GM04503 (cell line): ENCODE results near the gene CDK14.
A peak's percentile ranks its signal among the peaks of the same experiment; 100 is the strongest.

Experiments used
- DNase-seq: peaks from one replicate; pipeline ENCODE4 v3.0.0-alpha.2; 2012; ENCODE audit warnings: low read depth

Gene CDK14

GRCh38 chr7:90595801-90596670 lies at the start of gene CDK14:
TSS of gene CDK14 (plus strand) at chr7:90596321. CDS start at chr7:90596628, 307 bp downstream.
- DNase-seq, result no peak

- no peak for DNase-seq
Measured at GRCh38 chr7:90551036-90551435, 45.1 kb upstream of the CDK14 start.

DNA sequence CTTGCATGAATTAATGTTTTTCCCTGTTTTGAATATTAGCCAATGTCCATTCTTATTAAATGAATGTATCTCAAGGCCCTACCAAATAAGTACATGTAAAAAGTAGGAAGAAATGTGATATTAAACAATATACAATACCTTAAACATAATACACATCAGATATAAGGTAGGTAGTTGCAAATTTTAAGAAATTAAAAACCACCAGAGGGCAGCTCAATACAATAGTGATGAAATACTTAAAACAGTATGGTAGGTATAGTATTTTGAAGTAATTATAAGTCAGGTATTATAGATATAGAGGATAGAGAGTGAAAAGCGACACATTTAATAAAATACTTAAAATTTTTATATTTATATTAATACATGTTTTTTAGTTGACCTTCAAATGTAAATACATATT lies 43.6 kb upstream of the CDK14 start:
- no peak for DNase-seq

DNA sequence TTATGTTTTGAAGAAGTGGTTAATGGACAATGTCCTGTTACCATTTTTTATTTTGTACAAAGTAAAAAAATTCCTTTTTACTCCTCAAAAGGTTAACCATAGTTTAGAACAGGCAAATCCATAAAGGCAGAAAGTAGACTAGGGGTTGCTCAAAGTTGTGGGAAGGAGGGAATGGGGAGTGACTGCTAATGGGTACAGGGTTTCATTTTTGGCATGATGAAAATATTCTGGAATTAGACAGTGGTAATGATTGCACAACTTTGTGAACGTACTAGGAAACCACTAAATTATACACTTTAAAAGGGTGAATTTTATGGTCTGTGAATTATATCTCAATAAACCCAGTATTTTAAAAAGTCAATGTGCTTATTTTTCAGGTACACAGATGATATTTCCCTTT lies 35.4 kb upstream of the CDK14 start:
- peak; percentile 52 for DNase-seq

- DNase-seq, result peak; percentile 45
Measured at GRCh38 chr7:90563286-90563685, 32.8 kb upstream of the CDK14 start.

GRCh38 chr7:90564455-90564854 lies 31.7 kb upstream of the CDK14 start:
- DNase-seq, result no peak

GRCh38 chr7:90568213-90568612 lies 27.9 kb upstream of the CDK14 start:
- DNase-seq, result no peak

DNA sequence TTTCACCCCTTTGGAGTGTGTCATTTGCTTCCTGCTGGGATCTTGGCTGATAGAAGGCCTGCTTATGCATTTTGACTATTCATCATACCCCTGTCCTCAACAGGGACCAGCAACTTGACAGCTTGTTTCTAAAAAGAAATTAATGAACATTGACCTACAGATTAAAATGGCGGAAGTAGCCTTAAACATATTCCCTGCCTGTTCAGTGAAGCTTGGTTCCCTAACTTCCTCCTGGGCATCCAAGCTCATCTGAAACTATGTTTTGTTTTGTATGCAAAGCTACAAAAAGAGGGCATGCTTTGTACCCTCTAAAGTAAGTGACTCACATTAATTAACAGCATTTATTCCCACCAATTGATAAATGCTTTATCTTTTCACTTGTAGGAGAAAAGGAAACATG lies 26.8 kb upstream of the CDK14 start:
- no peak for DNase-seq

GRCh38 chr7:90570373-90570959 lies 25.7 kb upstream of the CDK14 start:
- DNase-seq, result no peak

DNA sequence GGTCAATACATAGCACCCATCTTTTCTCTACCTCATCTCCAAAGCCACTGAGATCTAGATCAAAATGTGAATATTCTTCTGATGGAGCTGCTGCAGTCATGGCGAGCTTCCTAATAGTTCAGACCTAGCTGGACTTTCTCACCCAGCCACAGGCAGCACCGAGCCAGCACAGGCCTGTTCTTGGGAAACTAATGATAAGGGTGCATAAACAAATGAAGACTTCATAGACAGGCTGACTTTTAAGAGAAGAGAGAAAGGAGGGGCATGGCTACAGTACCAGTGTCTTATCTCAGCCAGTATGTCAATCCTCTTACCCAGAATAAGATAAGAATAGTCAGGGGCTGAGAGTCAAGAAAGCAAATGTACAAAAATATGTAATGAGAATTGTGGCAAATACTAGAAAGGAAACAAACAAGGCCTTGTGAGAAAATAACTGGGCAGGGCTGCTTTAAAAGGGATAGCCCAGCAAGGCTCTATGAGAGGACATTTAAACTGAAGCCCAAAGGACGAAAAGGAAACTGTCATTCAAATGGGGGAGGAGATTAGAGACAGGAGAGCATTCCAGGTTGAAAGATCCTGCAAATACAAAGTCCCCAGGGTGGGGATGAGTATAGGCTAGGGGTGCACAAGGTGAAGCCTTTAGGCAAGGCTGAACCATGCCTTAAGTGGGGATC lies 21.8 kb upstream of the CDK14 start:
- DNase-seq, result no peak

DNA sequence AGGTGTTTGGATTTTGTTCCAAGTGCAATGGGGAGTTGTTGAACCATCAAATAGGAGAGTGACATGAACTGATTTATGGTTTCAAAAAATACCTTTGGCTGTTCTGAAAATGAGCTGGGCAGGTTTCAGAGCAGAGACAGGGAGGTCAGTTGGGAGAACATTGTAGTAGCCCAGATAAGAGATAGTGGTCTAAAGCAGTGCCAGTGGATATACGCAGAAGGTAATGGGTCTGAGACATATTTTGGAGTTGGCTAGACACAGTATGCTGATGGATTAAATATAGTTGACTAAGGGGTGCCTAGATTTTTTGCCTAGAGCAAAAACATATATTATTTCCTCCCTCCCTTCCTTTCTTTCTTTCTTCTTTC lies 21.3 kb upstream of the CDK14 start:
- no peak for DNase-seq

DNA sequence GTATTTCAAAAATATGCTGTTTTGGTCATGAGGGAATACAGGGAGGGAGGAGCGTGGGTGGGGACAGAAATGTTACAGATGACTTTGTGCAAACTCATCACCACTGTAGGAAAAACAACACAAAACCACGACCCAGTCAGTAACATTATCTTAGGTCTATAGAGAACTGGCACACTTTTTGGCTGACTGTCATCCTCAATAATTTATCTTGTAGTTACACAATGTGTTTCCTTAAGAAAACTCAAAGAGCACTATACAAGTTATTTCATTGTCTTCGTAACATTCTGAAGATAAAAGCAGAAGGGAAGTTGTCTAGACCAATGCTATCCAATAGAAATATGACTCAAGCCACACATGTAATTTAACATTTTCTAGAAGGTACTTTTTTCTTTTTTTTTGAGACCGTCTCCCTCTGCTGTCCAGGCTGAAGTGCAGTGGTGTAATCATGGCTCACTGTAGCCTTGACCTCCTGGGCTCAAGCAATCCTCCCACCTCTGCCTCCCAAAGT lies 16.9 kb upstream of the CDK14 start:
- peak; percentile 79 for DNase-seq

GRCh38 chr7:90580051-90580450 lies 16.1 kb upstream of the CDK14 start:
- DNase-seq, result no peak

GRCh38 chr7:90582164-90582563 lies 14.0 kb upstream of the CDK14 start:
- no peak for DNase-seq

DNA sequence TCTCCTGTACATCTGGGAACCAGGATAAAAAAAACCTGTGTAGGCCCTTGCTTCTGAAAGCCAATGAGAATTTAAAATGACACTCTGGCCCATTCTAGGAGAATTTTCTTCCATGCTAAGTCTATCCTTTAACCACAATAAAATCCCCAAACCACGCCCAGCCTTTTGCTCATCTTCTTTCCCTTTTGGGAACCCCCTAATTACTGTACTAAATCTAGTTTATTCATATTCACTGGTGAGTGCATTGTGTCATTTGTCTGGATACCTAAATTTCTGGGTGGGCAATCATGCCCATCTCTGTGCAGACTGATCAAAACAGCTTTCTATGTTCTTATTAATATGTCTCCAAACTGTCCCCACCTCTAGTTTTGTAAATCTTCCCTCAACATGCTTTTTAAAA lies 11.7 kb upstream of the CDK14 start:
- DNase-seq, result no peak

GRCh38 chr7:90586091-90586490 lies 10.0 kb upstream of the CDK14 start:
- DNase-seq, result no peak

GRCh38 chr7:90587766-90588165 lies 8.4 kb upstream of the CDK14 start:
- no peak for DNase-seq

DNA sequence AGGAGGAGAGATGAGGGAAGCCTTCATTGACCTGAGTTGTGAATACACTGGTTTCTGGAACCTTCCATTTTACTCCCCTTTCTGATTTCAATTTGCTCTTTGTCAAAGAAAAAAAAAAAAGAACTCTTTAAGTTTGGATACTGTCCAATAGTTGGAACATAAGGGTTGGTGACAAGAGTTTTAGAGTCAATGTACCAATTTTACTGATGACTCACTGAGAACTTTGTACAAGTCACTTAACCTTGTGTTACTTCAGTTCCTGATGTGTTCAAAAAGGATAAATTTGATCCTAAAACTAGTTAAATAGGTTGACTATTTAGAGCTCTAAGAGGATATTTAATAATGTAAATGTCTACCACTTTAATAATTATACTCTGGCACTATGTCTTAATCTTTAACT lies 4.1 kb upstream of the CDK14 start:
- no peak for DNase-seq

DNA sequence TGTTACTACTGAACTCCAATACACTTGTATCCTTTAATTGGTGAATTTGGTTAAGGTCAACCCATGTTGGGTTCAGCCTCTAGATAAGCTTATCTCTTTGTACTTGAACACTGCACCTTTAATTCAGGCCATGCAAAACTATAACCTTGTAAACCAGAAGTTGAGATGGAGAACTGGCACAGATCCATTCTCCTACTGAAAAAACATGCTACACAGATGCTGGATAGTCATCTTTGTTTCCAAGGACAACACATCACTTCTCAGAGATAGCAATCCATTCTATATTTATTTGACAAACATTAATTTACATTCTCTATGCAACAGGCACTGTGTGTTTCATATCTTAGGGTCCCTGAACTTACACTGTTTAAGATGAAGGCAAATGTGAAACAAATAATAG lies 2.9 kb upstream of the CDK14 start:
- no peak for DNase-seq

DNA sequence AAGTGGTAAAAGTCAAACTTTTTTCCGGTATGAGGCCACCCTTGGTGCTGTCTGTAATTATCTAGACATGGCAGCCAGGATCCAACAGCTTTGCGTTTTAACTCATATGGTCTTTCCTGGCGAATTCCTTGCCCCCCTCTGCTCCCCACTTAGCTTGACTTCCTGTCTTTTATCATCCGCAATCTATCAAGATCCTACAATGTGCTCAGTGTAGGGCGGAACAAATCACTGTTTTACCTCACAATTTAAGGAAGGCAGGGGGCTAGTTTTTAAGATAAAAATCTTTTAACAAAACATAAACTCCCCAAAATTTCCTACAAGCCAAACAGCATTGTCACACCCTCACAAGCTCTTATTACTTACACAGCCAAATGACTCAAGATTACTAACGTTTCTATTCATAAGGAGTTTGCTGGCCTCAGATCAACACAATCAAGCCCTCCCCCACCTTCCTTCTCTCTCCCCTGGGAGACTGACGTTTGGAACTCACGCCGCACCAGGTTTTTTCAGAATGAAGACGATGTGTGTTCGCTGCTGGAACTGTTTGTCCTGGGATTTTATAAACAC lies 1.3 kb upstream of the CDK14 start:
- no peak for DNase-seq

DNA sequence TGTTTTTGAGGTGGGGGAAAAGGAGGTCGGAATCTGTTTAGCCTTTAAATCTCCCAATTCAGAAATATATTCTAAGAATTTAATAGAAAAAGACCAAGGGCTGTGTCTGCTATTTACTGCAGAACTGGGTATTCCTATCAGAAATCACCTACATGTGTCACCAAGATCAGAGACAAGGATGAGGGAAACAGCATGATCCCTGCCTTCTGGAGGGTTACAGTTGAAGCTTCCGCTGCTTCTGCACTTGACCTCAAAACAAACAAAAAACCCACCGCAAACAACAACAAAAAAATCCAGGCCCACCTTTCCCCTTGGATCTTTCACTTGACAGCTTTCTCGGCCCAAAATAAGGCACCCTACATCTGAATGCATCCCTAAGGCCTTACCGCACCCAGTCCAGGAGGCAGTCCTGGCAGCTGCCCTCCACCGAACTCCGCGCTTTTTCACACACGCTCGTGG lies 750 bp upstream of the CDK14 start:
- DNase-seq, result no peak
